Measurements from ENCODE around the gene ZYG11B.

- TF ChIP-seq CTCF (conservative IDR thresholded peaks at IDR 0.05) (no peak), ZFX (IDR thresholded peaks at IDR 0.05) (no peak)
Observed at GRCh38 chr1:52857443-52857842, 131.2 kb downstream of the ZYG11B start.

All from C4-2B (cell line).